HG02884 (cell line): ENCODE measurements around the gene KEAP1.
"Not testable (repeated sequence)": the region's sequence is repeated elsewhere in the genome, so short reads cannot be mapped to it uniquely, and the experiment has no call there.

Experiments
- ATAC-seq: cut with Tn5 transposase; IDR thresholded peaks from one replicate; pipeline ENCODE4 v1.9.1; 2021; ENCODE audit warnings: mild to moderate bottlenecking, moderate library complexity; ENCODE audit not compliant: unreplicated experiment

KEAP1 gene

GRCh38 chr19:10503002-10503789, at the start of gene KEAP1:
Gene KEAP1, minus strand, starts transcription at chr19:10503356. Its CDS starts 3,323 bp downstream, at chr19:10500033.
- ATAC-seq, result peak; percentile 31

DNA sequence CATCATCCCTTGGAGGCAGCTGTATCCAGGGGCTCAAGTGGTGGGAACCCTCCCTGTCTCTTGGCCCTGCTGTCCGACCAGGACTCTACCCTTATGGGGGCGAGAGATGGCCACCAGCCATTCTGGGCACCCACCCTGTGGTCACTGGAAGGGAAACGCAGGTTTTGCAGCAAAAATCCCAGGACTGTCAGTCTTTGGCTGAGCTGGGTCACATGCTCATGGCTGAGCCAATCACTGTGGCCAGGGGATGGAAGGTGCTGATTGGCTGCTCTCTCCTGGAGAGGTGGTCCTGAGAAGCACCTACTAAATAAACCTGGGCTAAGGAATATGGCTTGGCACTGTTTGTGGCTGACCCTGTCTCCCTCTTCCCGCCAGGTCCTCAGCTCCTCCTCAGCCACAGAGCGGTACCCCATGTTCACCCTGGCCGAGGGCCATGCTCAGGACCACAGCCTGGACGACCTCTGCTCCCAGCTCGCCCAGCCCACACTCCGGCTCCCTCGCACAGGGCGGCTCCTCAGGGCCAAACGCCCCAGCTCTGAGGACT, 49.4 kb upstream of the KEAP1 start:
- no peak for ATAC-seq

GRCh38 chr19:10551698-10552301, 48.6 kb upstream of the KEAP1 start:
- no peak for ATAC-seq

DNA sequence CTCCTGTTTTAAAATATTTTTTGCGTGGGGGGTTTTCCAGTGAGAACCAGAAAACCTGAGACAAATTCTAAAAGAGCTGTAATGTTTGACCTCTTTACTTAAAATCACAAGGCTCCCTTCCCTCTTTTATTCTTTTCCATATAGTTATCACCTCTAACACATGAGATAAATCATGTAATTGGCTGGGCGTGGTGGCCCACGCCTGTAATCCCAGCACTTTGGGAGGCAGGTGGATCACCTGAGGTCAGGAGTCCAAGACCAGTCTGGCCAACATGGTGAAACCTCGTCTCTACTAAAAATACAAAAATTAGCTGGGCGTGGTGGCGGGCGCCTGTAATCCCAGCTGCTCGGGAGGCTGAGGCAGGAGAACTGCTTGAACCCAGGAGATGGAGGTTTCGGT, 47.9 kb upstream of the KEAP1 start:
- not testable (repeated sequence) for ATAC-seq

DNA sequence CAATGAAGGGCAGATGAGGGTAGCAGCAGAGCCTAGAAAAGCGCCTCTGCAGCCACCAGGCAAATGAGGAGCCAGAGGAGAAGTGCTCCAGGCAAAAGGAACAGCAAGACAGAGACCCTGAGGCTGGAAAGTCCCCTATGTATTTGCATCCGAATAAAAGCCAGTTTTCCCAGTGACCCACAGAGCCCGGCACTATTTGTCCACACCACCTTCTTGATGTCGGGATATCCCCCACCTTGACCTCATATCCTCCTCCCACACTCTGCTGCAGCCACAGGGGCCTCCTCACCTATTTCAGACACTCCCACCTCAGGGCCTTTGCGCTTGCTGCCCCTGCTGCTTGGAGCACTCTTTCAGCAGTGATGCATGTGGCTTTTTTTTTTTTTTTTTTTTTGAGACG, 47.2 kb upstream of the KEAP1 start:
- ATAC-seq, result no peak

- no peak for ATAC-seq
These were observed 46.6 kb upstream of the KEAP1 start for GRCh38 chr19:10549733-10550132.

- ATAC-seq, result no peak
These were observed 45.7 kb upstream of the KEAP1 start for GRCh38 chr19:10548746-10549276.

DNA sequence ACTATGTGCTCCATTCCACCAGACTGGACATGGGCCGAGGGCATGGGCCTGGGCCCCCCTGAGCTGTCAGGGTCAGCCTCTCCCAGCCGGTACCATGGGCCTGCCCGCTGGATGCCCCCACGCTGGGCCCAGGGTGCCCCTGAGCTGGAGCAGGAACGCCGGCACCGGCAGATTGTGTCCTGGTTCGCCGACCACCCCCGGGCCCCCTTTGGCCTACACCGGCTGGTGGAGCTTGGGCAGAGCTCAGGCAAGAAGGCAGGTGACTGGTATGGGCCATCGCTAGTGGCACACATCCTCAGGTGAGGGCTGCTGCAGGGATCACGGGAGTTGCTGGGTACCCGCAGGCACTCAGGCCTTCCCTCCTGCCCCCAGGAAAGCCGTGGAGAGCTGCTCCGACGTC, 43.7 kb upstream of the KEAP1 start:
- no peak for ATAC-seq

- no peak for ATAC-seq
These were observed 41.6 kb upstream of the KEAP1 start for GRCh38 chr19:10544753-10545251.

DNA sequence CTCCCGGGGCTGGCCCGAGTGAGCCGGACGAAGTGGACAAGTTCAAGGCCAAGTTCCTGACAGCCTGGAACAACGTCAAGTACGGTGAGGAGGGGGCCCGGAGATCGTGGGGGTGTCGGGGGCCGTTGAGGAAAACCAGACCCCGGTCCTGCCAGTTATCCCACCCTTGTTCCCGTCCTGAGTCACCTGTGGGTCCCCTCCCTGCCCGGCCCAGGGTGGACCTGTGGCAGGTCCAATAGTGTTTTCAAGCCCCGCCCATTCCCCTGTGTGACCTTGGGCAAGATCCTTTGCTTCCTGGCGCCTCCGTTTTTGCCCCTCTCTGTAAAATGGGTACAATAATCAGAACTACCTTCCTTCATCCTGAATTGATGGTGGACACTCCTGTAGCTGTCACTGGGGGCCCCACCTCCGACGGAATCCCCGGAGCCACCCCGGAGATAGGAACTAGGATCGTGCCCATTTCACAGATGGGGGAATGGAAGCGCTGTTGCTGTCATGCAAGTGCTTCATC, 41.1 kb upstream of the KEAP1 start:
- ATAC-seq, result no peak

GRCh38 chr19:10543420-10544241, 40.5 kb upstream of the KEAP1 start, which contains the start of gene ATG4D:
Gene ATG4D, plus strand, starts transcription at chr19:10543904. Its CDS starts 187 bp downstream, at chr19:10544091.
- ATAC-seq, result no peak

GRCh38 chr19:10543059-10543419, 39.9 kb upstream of the KEAP1 start:
- no peak for ATAC-seq

- not testable (repeated sequence) for ATAC-seq
These were observed 35.9 kb upstream of the KEAP1 start for GRCh38 chr19:10539016-10539415.

DNA sequence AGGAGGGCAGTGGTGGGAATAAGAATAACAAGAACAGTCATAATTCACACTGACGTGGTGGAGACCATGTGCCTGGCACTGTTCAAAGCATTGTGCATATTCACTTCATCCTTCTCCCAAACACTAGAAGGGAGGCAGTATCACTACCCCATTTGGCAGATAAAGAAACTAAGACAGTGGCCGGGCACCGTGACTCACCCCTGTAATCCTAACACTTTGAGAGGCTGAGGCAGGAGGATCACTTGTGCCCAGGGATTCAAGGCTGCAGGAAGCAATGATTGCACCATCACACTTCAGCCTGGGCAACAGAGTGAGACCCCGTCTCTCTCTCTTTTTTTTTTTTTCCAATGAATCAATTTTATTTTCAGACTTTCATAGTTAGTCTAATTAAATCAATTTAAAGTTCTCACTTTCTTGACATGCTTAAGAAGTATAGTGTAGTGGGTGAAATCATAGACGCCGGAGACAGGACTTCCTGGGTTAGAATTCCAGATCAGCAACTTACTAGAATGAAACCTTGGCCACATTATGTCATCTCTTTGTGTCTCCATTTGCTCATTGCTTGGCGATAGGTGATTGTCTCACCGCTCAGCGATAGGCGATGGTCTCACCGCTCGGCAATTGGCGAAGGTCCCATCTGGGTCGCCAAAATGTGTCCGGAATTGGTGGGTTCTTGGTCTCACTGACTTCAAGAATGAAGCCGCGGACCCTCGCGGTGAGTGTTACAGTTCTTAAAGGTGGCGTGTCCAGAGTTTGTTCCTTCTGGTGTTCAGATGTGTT, 35.2 kb upstream of the KEAP1 start:
- no peak for ATAC-seq

- no peak for ATAC-seq
These were observed 34.5 kb upstream of the KEAP1 start for GRCh38 chr19:10537668-10538067.

DNA sequence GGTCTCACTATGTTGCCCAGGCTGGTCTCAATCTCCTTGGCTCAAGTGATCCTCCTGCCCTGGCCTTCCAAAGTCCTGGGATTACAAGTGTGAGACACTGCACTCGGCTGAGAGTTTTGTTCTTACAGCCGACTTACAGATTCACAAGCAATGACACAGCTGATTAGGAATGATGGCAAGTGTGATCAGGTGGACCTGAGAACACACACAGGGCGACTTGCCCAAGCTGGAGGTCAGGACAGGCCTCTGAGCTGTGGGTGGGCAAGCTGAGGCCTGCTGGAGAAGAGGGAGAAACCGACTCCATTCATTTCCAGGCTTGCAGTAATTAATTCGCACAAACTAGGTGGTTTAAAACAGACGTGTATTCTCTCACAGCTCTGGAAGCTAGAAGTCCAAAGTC, 32.5 kb upstream of the KEAP1 start:
- no peak for ATAC-seq

GRCh38 chr19:10533646-10534386, 30.7 kb upstream of the KEAP1 start:
- ATAC-seq, result no peak

DNA sequence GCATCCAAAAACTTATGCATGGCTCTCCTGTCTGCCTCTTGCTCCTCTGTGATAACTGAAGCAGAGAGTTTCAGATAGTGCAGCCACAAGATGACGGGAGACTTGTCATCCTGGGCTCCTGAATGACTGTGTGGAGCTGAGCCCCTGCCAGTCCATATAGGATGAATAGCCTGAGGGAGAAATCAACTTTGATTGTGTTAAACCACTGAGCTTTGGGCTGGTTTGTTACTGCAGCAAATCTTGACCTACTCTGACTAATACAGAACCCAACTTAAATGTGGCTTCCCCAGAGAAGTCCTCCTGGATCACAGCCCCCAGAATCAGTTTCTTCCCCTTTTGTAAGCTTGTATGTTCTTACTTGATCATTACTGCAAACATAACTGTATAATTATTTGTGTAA, 29.3 kb upstream of the KEAP1 start:
- ATAC-seq, result no peak

GRCh38 chr19:10526887-10527286, 23.7 kb upstream of the KEAP1 start:
- ATAC-seq, result not testable (repeated sequence)
